22Rv1 (cell line): ENCODE results near the gene UQCRHL.

ENCODE experiments used
- ZFX ChIP-seq: fragments of 450-650 bp; IDR thresholded peaks from 2 replicates; pipeline ENCODE4 v1.6.1; 2017; ENCODE audit warnings: antibody characterized with exemption, borderline replicate concordance
- TF ChIP-seq, protein P1 (sequence below): fragments of 450-650 bp; IDR thresholded peaks from 2 replicates; pipeline ENCODE4 v1.5.1; 2017; ENCODE audit warnings: mild to moderate bottlenecking

DNA sequence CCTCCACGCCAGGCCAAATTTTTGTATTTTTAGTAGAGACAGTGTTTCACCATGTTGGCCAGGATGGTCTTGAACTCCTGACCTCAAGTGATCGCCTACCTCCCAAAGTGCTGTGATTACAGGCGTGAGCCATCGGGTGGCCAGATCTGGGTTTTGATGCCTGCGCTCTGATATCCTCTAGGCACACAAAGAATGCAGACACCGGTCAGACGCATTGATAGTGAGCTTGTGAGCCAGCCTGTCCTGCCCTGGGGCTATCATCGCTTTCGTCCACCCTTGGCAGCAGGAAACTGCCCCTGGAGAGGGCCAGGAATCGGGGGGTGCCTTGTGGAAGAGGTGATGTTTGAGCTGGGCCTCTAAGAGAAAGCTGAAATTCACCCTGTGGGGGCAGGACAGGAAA, 44.9 kb downstream of the UQCRHL start:
- TF ChIP-seq, protein P1, sequence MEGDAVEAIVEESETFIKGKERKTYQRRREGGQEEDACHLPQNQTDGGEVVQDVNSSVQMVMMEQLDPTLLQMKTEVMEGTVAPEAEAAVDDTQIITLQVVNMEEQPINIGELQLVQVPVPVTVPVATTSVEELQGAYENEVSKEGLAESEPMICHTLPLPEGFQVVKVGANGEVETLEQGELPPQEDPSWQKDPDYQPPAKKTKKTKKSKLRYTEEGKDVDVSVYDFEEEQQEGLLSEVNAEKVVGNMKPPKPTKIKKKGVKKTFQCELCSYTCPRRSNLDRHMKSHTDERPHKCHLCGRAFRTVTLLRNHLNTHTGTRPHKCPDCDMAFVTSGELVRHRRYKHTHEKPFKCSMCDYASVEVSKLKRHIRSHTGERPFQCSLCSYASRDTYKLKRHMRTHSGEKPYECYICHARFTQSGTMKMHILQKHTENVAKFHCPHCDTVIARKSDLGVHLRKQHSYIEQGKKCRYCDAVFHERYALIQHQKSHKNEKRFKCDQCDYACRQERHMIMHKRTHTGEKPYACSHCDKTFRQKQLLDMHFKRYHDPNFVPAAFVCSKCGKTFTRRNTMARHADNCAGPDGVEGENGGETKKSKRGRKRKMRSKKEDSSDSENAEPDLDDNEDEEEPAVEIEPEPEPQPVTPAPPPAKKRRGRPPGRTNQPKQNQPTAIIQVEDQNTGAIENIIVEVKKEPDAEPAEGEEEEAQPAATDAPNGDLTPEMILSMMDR: no peak
- no peak for TF ChIP-seq ZFX
